Thyroid gland (tissue), 4 donors: ENCODE data around the gene RBBP4. TPM values are rescaled to one million over a fixed set of nuclear protein-coding genes. Genes with fewer than 3 reads are reported as not detected.
A peak's percentile ranks its signal among the peaks of the same experiment; 100 is the strongest.

Experiments used
- DNase-seq, 2 donors: peaks; one replicate each; pipeline ENCODE4 v3.0.0-alpha.2; 2019
- H3K27ac ChIP-seq, 3 donors: fragments of 200-600 bp; sonication (generic); 1 replicate in 2 of 3; 2 replicates in 1 of 3; pipeline ENCODE4 v1.5.1; 2016 to 2019; ENCODE audit warnings: mild to moderate bottlenecking in 1 of 3, moderate library complexity in 1 of 3
- H3K27me3 ChIP-seq: fragments of 200-600 bp; sonication (generic); one replicate; pipeline ENCODE4 v1.5.1; 2019
- H3K36me3 ChIP-seq, 2 donors: fragments of 200-600 bp; sonication (generic); one replicate each; pipeline ENCODE4 v1.5.1; 2016 to 2019
- H3K4me1 ChIP-seq, 2 donors: fragments of 200-600 bp; sonication (generic); one replicate each; pipeline ENCODE4 v1.5.1; 2017 to 2019
- H3K4me3 ChIP-seq, 3 donors: fragments of 200-600 bp; sonication (generic); replicated peaks in 1 of 3; 1 replicate in 2 of 3; 2 replicates in 1 of 3; pipeline ENCODE4 v1.5.1; 2016; ENCODE audit warnings: mild to moderate bottlenecking in 1 of 3
- H3K9me3 ChIP-seq: fragments of 200-600 bp; sonication (generic); one replicate; pipeline ENCODE4 v1.5.1; 2017
- CTCF ChIP-seq, 6 experiments: fragments of 200-600 bp in 3 of 6; fragments of 450-650 bp in 3 of 6; sonication (generic) in 3 of 6; IDR thresholded peaks; one replicate each; pipeline ENCODE4 v1.5.1; 2016 to 2019; ENCODE audit warnings: antibody characterized with exemption in 6 of 6, mild to moderate bottlenecking in 2 of 6, inconsistent platforms in 1 of 6, moderate library complexity in 1 of 6
- POLR2A ChIP-seq, 2 donors: fragments of 450-650 bp; IDR thresholded peaks; one replicate each; pipeline ENCODE4 v1.6.1; 2017; ENCODE audit warnings: antibody characterized with exemption in 2 of 2, mild to moderate bottlenecking in 2 of 2, moderate library complexity in 1 of 2
- WGBS, 2 donors: methylation state at CpG; one replicate each; pipeline ENCODE4 v1.1.5; 2017; 5-methylcytosine and 5-hydroxymethylcytosine counted together
- intact Hi-C: fragments of 100-400 bp; cut with DNase I; formaldehyde crosslinking; loops from one replicate; pipeline ENCODE4 v1.15.1; 2023
- total RNA-seq, 4 donors: library from RNA; depleted of rRNA; stranded (reverse); fragments of >200 nt; gene quantifications; one replicate each; pipeline ENCODE4 v1.2.3, GENCODE V29; 2016

The RBBP4 gene
- total RNA-seq: 100 to 1,000 TPM; 100 to 172 (median 138) TPM

DNA sequence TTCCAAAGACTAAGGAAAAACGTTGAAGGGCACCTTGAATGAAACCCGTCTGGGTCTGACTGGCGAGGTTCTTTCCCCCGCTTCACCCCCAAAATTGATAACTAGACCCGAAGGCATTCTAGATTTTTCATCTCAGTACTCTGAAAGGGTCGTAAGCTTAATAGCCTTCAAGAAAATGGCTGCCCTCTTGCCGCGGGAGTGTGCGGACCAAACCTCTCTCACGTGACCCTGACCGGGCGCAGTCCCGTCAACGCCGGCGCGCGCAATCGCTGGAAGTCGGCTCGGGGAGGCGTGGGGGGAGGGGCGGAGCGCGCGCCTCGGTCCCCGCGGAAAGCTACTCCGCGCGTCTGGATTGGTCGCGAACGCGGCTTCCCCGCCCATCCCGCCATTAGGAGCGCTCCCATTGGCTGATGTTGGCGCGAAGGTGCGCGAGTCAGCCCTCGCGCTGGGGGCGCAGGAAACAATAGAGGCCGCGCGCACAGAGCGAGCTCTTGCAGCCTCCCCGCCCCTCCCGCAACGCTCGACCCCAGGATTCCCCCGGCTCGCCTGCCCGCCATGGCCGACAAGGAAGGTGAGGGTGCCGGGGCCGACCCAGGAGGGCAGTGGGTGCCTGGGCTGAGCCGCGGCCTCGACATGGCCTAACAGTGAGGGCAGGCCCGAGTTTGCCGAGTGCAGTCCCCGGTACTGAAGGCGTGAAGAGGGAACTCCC, at the start of gene RBBP4:
RBBP4 (plus strand) TSS at position 457 of the 709 bp plus-strand sequence; CDS start at position 556, 99 bp downstream.
- Histone ChIP-seq H3K4me3 (peak within 1 kb of the TSS; percentile 52 to 87 (median 81)), H3K9me3 (no peaks in the 10 kb centered on the region), H3K27ac (peak within 1 kb of the TSS; percentile 97 to 99 (median 98)), H3K36me3 (peaks cover 0 to 3% of the 10 kb centered on the region in 2 donors), H3K4me1 (peaks cover 21 to 34% of the 10 kb centered on the region in 2 donors), H3K27me3 (no peaks in the 10 kb centered on the region)
- intact Hi-C loops: no loop called here
- TF ChIP-seq CTCF (IDR thresholded peaks at IDR 0.05) (no peak), POLR2A (IDR thresholded peaks at IDR 0.05) (peak; percentile 63 to 90)
- 0 to 1% methylated on average over 6 to 23 of the region's 67 CpGs for WGBS, 2 donors
- DNase-seq: peak; percentile 98

DNA sequence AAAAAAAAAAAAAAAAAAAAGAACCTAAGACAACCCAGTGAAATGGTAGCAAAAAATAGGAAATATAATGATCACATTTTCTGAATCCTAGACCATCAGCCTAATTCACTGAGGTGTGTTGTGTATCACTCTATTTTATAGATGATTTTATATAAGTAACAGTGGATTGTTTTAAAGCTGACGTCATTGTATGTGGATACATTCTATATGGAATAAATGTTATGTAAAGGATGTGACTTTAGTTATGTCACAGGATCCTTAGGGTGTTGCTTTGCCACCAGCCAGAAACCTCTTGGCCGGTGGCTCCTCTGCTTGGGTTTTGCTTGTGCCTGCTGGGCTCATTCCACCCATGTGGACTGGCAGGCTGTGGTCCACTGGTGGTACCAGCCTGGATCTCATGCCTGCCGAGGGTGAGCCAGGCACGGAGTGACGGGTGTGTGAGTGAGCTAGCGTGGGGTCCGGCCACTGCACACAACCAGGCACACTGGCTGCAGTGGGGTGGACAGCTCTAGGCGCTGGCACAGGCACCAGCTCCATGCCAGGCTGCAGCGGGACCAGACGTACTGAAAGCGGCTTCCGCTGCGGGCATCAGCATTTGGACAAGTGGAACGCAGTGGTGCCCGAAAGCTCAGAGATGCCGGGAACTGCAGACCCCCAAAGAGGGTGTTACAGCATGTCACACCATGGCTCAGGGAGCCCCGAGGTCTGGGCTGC, 45.1 kb upstream of the RBBP4 start:
- Histone ChIP-seq H3K4me3 (no peak overlapping the region), H3K4me1 (no peaks in the 10 kb centered on the region), H3K36me3 (no peaks in the 10 kb centered on the region), H3K27me3 (no peaks in the 10 kb centered on the region), H3K27ac (no peak overlapping the region), H3K9me3 (no peaks in the 10 kb centered on the region)
- 87 to 93% methylated on average over 3 to 9 of the region's 17 CpGs for WGBS, 2 donors
- DNase-seq: no peak
- intact Hi-C loops: no loop called here
- no peak for TF ChIP-seq POLR2A (IDR thresholded peaks at IDR 0.05)
- TF ChIP-seq CTCF (IDR thresholded peaks at IDR 0.05): no peak

- H3K4me1 ChIP-seq: peaks cover 0 to 3% of the 10 kb centered on the region in 2 donors
- TF ChIP-seq POLR2A (IDR thresholded peaks at IDR 0.05) (no peak), CTCF (IDR thresholded peaks at IDR 0.05) (no peak)
- H3K27ac ChIP-seq: no peak overlapping the region
- H3K27me3 ChIP-seq: no peaks in the 10 kb centered on the region
- intact Hi-C loops: no loop called here
- WGBS, 2 donors: 94 to 100% methylated on average over 5 to 11 of the region's 11 CpGs
- no peak overlapping the region for H3K4me3 ChIP-seq
- DNase-seq: no peak
- no peaks in the 10 kb centered on the region for H3K9me3 ChIP-seq
- no peaks in the 10 kb centered on the region for H3K36me3 ChIP-seq
Observed at GRCh38 chr1:32606565-32607371, 44.2 kb upstream of the RBBP4 start.

- Histone ChIP-seq H3K4me1 (peaks cover 0 to 4% of the 10 kb centered on the region in 2 donors), H3K4me3 (no peak overlapping the region), H3K9me3 (no peaks in the 10 kb centered on the region), H3K36me3 (no peaks in the 10 kb centered on the region), H3K27ac (no peak overlapping the region), H3K27me3 (no peaks in the 10 kb centered on the region)
- TF ChIP-seq CTCF (IDR thresholded peaks at IDR 0.05) (no peak), POLR2A (IDR thresholded peaks at IDR 0.05) (no peak)
- intact Hi-C loops: no loop called here
- WGBS, 2 donors: 90 to 91% methylated on average over 4 of the region's 4 CpGs
- DNase-seq: no peak
Observed at GRCh38 chr1:32609180-32609579, 41.8 kb upstream of the RBBP4 start.
